Measurements from ENCODE around the gene CDC42BPB.

DNA sequence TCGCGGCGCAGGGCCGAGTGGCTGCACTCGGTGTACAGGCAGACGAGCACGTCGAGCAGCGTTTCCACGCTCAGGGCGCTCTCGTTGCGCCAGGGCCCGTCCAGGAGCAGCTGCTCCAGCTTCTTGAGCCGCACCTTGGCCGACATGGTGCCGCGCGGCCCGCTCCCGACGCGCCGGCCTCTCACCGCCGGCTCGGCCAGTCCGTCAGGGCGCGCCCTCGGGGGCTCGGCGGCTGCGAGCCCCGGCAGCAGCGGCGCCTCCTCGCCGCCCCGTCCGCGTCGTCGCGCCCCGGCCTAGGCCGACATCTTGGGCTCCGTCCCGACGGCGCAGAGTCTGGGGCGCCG lies 349 bp downstream of the CDC42BPB start:
- TF ChIP-seq, protein P1, sequence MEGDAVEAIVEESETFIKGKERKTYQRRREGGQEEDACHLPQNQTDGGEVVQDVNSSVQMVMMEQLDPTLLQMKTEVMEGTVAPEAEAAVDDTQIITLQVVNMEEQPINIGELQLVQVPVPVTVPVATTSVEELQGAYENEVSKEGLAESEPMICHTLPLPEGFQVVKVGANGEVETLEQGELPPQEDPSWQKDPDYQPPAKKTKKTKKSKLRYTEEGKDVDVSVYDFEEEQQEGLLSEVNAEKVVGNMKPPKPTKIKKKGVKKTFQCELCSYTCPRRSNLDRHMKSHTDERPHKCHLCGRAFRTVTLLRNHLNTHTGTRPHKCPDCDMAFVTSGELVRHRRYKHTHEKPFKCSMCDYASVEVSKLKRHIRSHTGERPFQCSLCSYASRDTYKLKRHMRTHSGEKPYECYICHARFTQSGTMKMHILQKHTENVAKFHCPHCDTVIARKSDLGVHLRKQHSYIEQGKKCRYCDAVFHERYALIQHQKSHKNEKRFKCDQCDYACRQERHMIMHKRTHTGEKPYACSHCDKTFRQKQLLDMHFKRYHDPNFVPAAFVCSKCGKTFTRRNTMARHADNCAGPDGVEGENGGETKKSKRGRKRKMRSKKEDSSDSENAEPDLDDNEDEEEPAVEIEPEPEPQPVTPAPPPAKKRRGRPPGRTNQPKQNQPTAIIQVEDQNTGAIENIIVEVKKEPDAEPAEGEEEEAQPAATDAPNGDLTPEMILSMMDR (IDR thresholded peaks at IDR 0.05): no peak
- TF ChIP-seq EP300 (IDR thresholded peaks at IDR 0.05): no peak
- no peak for TF ChIP-seq POLR2A (IDR thresholded peaks at IDR 0.05; ENCODE audit: low read depth)
- no peak for TF ChIP-seq POLR2AphosphoS5 (IDR thresholded peaks at IDR 0.05)

Measured in esophagus muscularis mucosa (tissue), 4 donors.